Neuron (in vitro differentiated cells): ENCODE data around the gene TMEM106A.
A peak's percentile ranks its signal among the peaks of the same experiment; 100 is the strongest.
"Not testable (repeated sequence)": the region's sequence is repeated elsewhere in the genome, so short reads cannot be mapped to it uniquely, and the experiment has no call there.

Experiments
- H2AFZ ChIP-seq: one replicate; pipeline ENCODE4 v1.6.1; 2013; ENCODE audit warnings: low read depth, mild to moderate bottlenecking, inconsistent platforms, low read length, moderate library complexity
- H3K27me3 ChIP-seq: one replicate; pipeline ENCODE4 v1.6.1; 2013; ENCODE audit warnings: low read length; ENCODE audit not compliant: insufficient read depth
- H3K36me3 ChIP-seq: one replicate; pipeline ENCODE4 v1.6.1; 2013; ENCODE audit warnings: low read length; ENCODE audit not compliant: insufficient read depth
- H3K4me1 ChIP-seq: one replicate; pipeline ENCODE4 v1.6.1; 2013; ENCODE audit warnings: low read length; ENCODE audit not compliant: insufficient read depth
- H3K4me3 ChIP-seq: 2 replicates; pipeline ENCODE4 v1.5.1; 2013; ENCODE audit warnings: mild to moderate bottlenecking, low read length, moderate library complexity
- H3K9me3 ChIP-seq: one replicate; pipeline ENCODE4 v1.6.1; 2013; ENCODE audit warnings: low read length

Gene TMEM106A

GRCh38 chr17:43211480-43212402 lies at the start of gene TMEM106A:
TMEM106A (plus strand) TSS chr17:43211875; CDS start chr17:43213042, 1,167 bp downstream.
- H3K9me3 ChIP-seq = no peaks in the 10 kb centered on the region

GRCh38 chr17:43165971-43166370 lies 45.7 kb upstream of the TMEM106A start:
- not testable (repeated sequence) for H3K4me1 ChIP-seq, H3K27me3 ChIP-seq, H3K36me3 ChIP-seq, H3K9me3 ChIP-seq, H3K4me3 ChIP-seq, H2AFZ ChIP-seq

More at GRCh38 chr17:43211480-43212402, at the start of gene TMEM106A:
- Histone ChIP-seq H3K36me3 (peaks cover 29% of the 10 kb centered on the region), H3K27me3 (no peaks in the 10 kb centered on the region), H3K4me1 (no peaks in the 10 kb centered on the region), H3K4me3 (no peak within 1 kb of the TSS), H2AFZ (no peak within 1 kb of the TSS)

GRCh38 chr17:43169561-43170139 lies 42.0 kb upstream of the TMEM106A start:
- Histone ChIP-seq H3K36me3 (no peaks in the 10 kb centered on the region), H3K9me3 (no peaks in the 10 kb centered on the region), H3K27me3 (no peaks in the 10 kb centered on the region), H2AFZ (peak overlapping the region; percentile 80), H3K4me3 (peak overlapping the region; percentile 78), H3K4me1 (peaks cover 11% of the 10 kb centered on the region)

GRCh38 chr17:43170140-43170765 lies 41.4 kb upstream of the TMEM106A start:
- peak overlapping the region; percentile 78 for H3K4me3 ChIP-seq
- no peaks in the 10 kb centered on the region for H3K9me3 ChIP-seq
- peak overlapping the region; percentile 80 for H2AFZ ChIP-seq
- no peaks in the 10 kb centered on the region for H3K36me3 ChIP-seq
- no peaks in the 10 kb centered on the region for H3K27me3 ChIP-seq
- H3K4me1 ChIP-seq = peaks cover 11% of the 10 kb centered on the region

- H3K4me3 ChIP-seq = peak within 1 kb of the TSS; percentile 78
- H3K27me3 ChIP-seq = no peaks in the 10 kb centered on the region
- peaks cover 6% of the 10 kb centered on the region for H3K36me3 ChIP-seq
- peak within 1 kb of the TSS; percentile 80 for H2AFZ ChIP-seq
- peaks cover 11% of the 10 kb centered on the region for H3K4me1 ChIP-seq
- no peaks in the 10 kb centered on the region for H3K9me3 ChIP-seq
Measured at GRCh38 chr17:43170766-43171585, 40.7 kb upstream of the TMEM106A start, which contains the start of gene NBR1. NBR1 (plus strand) TSS chr17:43171214; CDS start chr17:43175800, 4,586 bp downstream.

GRCh38 chr17:43171586-43172487 lies 39.8 kb upstream of the TMEM106A start:
- Histone ChIP-seq H3K4me3 (peak overlapping the region; percentile 78), H3K9me3 (no peaks in the 10 kb centered on the region), H2AFZ (peak overlapping the region; percentile 80), H3K4me1 (peaks cover 11% of the 10 kb centered on the region), H3K27me3 (no peaks in the 10 kb centered on the region), H3K36me3 (peaks cover 12% of the 10 kb centered on the region)

GRCh38 chr17:43175213-43176118 lies 36.2 kb upstream of the TMEM106A start:
- peaks cover 11% of the 10 kb centered on the region for H3K4me1 ChIP-seq
- H2AFZ ChIP-seq = no peak overlapping the region
- H3K36me3 ChIP-seq = peaks cover 33% of the 10 kb centered on the region
- no peaks in the 10 kb centered on the region for H3K27me3 ChIP-seq
- H3K4me3 ChIP-seq = no peak overlapping the region
- no peaks in the 10 kb centered on the region for H3K9me3 ChIP-seq

- Histone ChIP-seq H3K9me3 (no peaks in the 10 kb centered on the region), H3K4me3 (no peak overlapping the region), H3K4me1 (peaks cover 11% of the 10 kb centered on the region), H2AFZ (no peak overlapping the region), H3K27me3 (no peaks in the 10 kb centered on the region), H3K36me3 (peaks cover 35% of the 10 kb centered on the region)
Measured at GRCh38 chr17:43176119-43176570, 35.5 kb upstream of the TMEM106A start.

GRCh38 chr17:43183921-43184320 lies 27.8 kb upstream of the TMEM106A start:
- Histone ChIP-seq H2AFZ (no peak overlapping the region), H3K27me3 (no peaks in the 10 kb centered on the region), H3K9me3 (no peaks in the 10 kb centered on the region), H3K4me1 (no peaks in the 10 kb centered on the region), H3K36me3 (peaks cover 33% of the 10 kb centered on the region), H3K4me3 (no peak overlapping the region)

GRCh38 chr17:43186656-43187055 lies 25.0 kb upstream of the TMEM106A start:
- not testable (repeated sequence) for H3K9me3 ChIP-seq, H3K4me3 ChIP-seq, H3K4me1 ChIP-seq, H2AFZ ChIP-seq, H3K27me3 ChIP-seq
- H3K36me3 ChIP-seq = peaks cover 44% of the 10 kb centered on the region

- Histone ChIP-seq H3K4me3 (no peak overlapping the region), H3K4me1 (no peaks in the 10 kb centered on the region), H2AFZ (no peak overlapping the region), H3K36me3 (peaks cover 82% of the 10 kb centered on the region), H3K27me3 (no peaks in the 10 kb centered on the region), H3K9me3 (no peaks in the 10 kb centered on the region)
Measured at GRCh38 chr17:43193251-43193650, 18.4 kb upstream of the TMEM106A start.
